Esophagus squamous epithelium (tissue), 4 donors: ENCODE data around the gene GLTP.
"Not testable (repeated sequence)": the region's sequence is repeated elsewhere in the genome, so short reads cannot be mapped to it uniquely, and the experiment has no call there.

ENCODE experiments used
- CTCF ChIP-seq, 6 experiments: fragments of 450-650 bp in 4 of 6; fragments of 200-600 bp in 2 of 6; sonication (generic) in 2 of 6; IDR thresholded peaks; one replicate each; pipeline ENCODE4 v1.5.1; 2016 to 2019; ENCODE audit warnings: antibody characterized with exemption in 6 of 6, mild to moderate bottlenecking in 4 of 6, moderate library complexity in 4 of 6
- POLR2A ChIP-seq, 4 donors: fragments of 450-650 bp; IDR thresholded peaks; one replicate each; pipeline ENCODE4 v1.6.1; 2017; ENCODE audit warnings: antibody characterized with exemption in 4 of 4, mild to moderate bottlenecking in 4 of 4, moderate library complexity in 3 of 4

DNA sequence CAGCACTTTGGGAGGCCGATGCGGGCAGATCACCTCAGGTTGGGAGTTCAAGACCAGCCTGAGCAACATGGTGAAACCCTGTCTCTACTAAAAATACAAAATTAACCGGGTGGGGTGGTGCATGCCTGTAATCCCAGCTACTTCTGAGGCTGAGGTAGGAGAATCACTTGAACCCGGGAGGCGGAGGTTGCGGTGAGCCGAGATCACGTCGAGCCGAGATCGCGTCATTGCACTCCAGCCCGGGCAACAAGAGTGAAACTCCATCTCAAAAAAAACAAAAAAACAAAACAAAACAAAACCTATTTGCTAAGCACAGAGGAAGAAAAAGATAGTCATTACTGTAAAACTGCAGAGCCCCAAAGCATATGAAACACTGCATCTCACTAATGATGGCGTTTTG lies 49.0 kb upstream of the GLTP start:
- not testable (repeated sequence) for TF ChIP-seq CTCF, POLR2A (IDR thresholded peaks at IDR 0.05)
